DMS53 treated with DMSO at 0.1 percent for 48 hours (cell line): ENCODE data around the gene PCDHA13.
"Not testable (repeated sequence)": the region's sequence is repeated elsewhere in the genome, so short reads cannot be mapped to it uniquely, and the experiment has no call there.

Experiments used
- DNase-seq: peaks from one replicate; lab custom pipeline; 2025; ENCODE audit not compliant: unreplicated experiment; lab: John Stamatoyannopoulos, UW

PCDHA13 gene, protein sequence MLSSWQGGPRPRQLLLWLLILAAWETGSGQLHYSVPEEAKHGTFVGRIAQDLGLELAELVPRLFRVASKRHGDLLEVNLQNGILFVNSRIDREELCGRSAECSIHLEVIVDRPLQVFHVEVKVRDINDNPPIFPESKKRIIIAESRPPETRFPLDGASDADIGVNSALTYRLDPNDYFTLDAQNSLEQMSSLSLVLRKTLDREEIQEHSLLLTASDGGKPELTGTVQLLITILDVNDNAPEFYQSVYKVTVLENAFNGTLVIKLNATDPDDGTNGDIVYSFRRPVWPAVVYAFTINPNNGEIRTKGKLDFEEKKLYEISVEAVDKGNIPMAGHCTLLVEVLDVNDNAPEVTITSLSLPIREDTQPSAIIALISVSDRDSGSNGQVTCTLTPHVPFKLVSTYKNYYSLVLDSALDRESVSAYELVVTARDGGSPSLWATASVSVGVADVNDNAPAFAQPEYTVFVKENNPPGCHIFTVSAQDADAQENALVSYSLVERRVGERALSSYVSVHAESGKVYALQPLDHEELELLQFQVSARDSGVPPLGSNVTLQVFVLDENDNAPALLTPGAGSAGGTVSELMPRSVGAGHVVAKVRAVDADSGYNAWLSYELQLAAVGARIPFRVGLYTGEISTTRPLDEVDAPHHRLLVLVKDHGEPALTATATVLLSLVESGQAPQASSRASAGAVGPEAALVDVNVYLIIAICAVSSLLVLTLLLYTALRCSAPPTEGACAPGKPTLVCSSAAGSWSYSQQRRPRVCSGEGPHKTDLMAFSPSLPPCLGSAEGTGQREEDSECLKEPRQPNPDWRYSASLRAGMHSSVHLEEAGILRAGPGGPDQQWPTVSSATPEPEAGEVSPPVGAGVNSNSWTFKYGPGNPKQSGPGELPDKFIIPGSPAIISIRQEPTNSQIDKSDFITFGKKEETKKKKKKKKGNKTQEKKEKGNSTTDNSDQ

DNA sequence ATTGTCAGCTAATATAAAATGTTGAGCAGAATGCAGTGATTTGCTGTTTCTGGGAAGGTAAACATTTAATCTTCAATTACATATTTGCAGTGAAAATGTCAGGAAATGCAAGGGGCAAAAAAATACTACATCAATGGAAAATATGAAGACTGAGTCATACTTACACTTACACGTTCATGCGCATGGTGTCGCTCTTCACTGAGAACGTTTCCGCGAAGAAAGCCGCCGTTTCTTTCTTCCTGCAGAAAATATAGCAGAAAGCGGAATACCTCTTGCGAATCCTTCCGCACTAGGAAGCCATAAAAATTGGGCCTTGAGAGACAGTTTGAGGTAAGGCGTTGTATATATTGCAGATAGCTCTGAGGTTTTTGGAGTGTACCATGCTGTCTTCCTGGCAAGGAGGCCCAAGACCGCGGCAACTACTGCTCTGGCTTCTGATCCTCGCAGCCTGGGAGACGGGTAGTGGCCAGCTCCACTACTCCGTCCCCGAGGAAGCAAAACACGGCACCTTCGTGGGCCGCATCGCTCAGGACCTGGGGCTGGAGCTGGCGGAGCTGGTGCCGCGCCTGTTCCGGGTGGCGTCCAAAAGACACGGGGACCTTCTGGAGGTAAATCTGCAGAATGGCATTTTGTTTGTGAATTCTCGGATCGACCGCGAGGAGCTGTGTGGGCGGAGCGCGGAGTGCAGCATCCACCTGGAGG lies at the start of gene PCDHA13:
Gene PCDHA13, plus strand, starts transcription at position 236 of the 702 bp plus-strand sequence. Its CDS starts 145 bp downstream, at position 381.
- peak; percentile 72 for DNase-seq

DNA sequence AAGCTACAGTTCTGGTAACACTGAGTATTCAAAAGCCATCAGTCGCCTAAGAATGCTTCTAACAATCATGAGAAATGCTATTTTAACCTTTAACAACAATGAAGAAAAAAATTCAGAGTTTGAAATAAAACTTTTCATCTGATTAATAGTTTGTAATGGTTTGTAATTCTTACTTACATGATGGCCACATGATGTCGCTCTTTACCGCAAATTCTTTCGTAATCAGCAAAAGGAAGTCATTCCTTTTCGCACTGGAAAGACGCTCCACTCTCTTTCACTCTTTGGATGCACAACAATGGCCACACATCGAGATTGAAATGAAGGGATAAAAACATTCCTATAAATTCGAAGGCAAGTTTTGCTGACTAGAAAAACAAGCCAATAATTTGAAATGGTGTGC lies 47.9 kb upstream of the PCDHA13 start, which contains the start of gene PCDHA7:
Gene PCDHA7, plus strand, starts transcription at position 277 of the 400 bp plus-strand sequence. Its CDS starts 115 bp downstream, at position 392.
- DNase-seq = peak; percentile 39

DNA sequence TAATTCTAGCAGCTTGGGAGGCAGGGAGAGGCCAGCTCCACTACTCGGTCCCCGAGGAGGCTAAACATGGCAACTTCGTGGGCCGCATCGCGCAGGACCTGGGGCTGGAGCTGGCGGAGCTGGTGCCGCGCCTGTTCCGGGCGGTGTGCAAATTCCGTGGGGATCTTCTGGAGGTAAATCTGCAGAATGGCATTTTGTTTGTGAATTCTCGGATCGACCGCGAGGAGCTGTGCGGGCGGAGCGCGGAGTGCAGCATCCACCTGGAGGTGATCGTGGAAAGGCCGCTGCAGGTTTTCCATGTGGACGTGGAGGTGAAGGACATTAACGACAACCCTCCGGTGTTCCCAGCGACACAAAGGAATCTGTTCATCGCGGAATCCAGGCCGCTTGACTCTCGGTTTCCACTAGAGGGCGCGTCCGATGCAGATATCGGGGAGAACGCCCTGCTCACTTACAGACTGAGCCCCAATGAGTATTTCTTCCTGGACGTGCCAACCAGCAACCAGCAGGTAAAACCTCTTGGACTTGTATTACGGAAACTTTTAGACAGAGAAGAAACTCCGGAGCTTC lies 47.4 kb upstream of the PCDHA13 start:
- peak; percentile 22 for DNase-seq

DNA sequence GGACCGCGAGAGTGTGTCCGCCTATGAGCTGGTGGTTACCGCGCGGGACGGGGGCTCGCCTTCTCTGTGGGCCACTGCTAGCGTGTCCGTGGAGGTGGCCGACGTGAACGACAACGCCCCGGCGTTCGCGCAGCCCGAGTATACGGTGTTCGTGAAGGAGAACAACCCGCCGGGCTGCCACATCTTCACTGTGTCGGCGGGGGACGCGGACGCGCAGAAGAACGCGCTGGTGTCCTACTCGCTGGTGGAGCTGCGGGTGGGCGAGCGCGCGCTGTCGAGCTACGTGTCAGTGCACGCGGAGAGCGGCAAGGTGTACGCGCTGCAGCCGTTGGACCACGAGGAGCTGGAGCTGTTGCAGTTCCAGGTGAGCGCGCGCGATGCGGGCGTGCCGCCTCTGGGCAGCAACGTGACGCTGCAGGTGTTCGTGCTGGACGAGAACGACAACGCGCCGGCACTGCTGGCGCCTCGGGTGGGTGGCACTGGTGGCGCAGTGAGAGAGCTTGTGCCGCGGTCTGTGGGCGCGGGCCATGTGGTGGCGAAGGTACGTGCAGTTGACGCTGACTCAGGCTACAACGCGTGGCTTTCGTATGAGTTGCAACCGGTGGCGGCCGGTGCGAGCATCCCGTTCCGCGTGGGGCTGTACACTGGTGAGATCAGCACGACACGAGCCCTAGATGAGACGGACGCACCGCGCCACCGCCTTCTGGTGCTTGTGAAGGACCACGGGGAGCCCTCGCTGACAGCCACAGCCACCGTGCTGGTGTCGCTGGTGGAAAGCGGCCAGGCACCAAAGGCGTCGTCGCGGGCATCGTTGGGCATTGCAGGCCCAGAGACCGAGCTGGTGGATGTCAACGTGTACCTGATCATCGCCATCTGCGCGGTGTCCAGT lies 46.1 kb upstream of the PCDHA13 start:
- DNase-seq = no peak

DNA sequence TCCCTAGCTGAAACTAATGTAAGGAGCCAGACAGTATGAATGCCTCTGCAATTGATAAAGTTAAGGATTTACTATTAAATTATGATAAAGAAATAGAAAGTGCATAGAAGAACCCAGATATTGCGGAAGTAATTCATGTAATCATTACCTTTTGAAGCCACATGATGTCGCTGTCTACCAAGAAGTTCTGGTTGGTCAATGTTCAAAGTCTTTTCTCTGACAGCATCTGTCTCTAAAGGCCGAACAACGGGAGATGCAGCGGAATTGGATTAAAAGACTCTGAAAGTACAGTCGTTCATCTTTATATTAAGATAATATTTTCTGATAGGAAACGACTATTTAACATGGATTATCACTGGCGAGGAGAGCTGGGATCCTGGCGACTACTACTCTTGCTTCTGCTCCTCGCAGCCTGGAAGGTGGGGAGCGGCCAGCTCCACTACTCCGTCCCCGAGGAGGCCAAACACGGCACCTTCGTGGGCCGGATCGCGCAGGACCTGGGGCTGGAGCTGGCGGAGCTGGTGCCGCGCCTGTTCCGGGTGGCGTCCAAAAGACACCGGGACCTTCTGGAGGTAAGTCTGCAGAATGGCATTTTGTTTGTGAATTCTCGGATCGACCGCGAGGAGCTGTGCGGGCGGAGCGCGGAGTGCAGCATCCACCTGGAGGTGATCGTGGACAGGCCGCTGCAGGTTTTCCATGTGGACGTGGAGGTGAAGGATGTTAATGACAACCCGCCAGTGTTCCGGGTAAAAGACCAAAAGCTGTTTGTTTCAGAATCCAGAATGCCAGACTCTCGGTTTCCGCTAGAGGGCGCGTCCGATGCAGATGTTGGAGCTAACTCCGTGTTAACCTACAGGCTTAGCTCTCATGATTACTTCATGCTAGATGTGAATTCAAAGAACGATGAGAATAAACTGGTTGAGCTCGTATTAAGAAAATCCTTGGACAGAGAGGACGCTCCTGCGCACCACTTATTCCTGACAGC lies 40.7 kb upstream of the PCDHA13 start, which contains the start of gene PCDHA8:
Gene PCDHA8, plus strand, starts transcription at position 210 of the 985 bp plus-strand sequence. Its CDS starts 135 bp downstream, at position 345.
- DNase-seq = peak; percentile 70

DNA sequence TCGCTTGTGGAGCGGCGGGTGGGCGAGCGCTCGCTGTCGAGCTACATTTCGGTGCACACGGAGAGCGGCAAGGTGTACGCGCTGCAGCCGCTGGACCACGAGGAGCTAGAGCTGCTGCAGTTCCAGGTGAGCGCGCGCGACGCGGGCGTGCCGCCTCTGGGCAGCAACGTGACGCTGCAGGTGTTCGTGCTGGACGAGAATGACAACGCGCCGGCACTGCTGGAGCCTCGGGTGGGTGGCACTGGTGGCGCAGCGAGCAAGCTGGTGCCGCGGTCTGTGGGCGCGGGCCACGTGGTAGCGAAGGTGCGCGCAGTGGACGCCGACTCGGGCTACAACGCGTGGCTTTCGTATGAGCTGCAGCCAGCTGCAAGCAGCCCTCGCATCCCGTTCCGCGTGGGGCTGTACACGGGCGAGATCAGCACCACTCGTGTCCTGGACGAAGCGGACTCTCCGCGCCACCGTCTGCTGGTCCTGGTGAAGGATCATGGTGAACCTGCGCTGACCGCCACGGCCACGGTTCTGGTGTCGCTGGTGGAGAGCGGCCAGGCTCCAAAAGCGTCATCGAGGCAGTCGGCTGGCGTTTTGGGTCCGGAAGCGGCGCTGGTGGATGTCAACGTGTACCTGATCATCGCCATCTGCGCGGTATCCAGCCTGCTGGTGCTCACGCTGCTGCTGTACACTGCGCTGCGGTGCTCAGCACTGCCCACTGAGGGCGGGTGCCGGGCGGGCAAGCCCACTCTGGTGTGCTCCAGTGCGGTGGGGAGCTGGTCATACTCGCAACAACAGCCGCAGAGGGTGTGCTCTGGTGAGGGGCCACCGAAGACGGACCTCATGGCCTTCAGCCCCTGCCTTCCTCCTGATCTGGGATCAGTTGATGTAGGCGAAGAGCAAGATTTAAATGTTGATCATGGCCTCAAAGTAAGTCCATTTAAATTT lies 38.9 kb upstream of the PCDHA13 start:
- no peak for DNase-seq

DNA sequence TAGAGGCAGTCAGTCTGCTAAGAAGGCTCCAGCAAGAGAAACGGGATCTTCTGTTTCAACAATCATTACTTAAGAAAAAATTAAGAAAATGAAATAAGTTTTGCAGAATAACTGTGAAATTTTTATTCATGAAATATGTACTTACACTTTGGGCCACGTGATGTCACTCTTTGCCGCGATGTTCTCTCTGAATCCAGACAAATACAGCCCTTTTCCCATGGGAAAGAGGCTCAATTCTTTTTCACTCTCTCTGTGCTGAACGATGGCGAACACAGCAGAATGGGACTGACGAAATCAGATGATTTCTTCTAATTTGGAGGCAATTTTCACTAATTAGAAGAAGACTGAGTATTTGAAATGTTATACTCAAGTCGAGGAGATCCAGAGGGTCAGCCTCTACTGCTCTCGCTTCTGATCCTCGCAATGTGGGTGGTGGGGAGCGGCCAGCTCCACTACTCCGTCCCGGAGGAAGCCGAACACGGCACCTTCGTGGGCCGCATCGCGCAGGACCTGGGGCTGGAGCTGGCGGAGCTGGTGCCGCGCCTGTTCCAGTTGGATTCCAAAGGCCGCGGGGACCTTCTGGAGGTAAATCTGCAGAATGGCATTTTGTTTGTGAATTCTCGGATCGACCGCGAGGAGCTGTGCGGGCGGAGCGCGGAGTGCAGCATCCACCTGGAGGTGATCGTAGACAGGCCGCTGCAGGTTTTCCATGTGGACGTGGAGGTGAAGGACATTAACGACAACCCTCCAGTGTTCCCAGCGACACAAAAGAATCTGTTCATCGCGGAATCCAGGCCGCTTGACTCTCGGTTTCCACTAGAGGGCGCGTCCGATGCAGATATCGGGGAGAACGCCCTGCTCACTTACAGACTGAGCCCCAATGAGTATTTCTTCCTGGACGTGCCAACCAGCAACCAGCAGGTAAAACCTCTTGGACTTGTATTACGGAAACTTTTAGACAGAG lies 33.5 kb upstream of the PCDHA13 start, which contains the start of gene PCDHA9:
Gene PCDHA9, plus strand, starts transcription at position 244 of the 964 bp plus-strand sequence. Its CDS starts 114 bp downstream, at position 358.
- not testable (repeated sequence) for DNase-seq

DNA sequence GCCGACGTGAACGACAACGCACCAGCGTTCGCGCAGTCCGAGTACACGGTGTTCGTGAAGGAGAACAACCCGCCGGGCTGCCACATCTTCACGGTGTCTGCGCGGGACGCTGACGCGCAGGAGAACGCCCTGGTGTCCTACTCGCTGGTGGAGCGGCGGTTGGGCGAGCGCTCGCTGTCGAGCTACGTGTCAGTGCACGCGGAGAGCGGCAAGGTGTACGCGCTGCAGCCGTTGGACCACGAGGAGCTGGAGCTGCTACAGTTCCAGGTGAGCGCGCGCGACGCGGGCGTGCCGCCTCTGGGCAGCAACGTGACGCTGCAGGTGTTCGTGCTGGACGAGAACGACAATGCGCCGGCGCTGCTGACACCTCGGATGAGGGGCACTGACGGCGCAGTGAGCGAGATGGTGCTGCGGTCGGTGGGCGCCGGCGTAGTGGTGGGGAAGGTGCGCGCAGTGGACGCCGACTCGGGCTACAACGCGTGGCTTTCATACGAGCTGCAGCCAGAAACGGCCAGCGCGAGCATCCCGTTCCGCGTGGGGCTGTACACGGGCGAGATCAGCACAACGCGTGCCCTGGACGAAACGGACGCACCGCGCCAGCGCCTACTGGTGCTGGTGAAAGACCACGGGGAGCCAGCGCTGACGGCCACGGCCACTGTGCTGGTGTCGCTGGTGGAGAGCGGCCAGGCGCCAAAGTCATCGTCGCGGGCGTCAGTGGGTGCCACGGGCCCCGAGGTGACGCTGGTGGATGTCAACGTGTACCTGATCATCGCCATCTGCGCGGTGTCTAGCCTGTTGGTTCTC lies 31.9 kb upstream of the PCDHA13 start:
- DNase-seq = not testable (repeated sequence)

DNA sequence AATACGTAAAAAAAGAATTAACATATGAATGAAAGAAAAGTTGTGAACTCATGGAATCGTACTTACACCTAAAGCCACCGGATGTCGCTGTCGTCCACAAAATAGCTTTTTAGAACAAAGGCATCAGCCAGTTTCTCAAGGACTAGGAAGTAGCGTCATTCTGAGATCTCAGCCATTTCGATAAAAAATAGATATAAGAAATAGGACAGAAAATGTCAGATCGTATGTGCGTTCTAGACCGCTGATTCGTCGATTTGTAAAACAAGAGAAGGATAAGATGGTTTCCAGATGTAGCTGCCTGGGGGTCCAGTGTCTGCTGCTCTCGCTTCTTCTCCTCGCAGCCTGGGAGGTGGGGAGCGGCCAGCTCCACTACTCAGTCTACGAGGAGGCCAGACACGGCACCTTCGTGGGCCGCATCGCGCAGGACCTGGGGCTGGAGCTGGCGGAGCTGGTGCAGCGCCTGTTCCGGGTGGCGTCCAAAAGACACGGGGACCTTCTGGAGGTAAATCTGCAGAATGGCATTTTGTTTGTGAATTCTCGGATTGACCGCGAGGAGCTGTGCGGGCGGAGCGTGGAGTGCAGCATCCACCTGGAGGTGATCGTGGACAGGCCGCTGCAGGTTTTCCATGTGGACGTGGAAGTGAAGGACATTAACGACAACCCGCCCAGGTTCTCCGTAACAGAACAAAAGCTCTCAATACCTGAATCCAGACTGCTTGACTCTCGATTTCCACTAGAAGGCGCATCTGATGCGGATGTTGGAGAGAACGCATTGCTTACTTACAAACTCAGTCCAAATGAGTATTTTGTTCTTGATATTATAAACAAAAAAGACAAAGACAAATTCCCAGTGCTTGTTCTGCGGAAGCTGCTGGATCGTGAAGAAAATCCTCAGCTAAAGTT lies 25.9 kb upstream of the PCDHA13 start, which contains the start of gene PCDHA10:
Gene PCDHA10, plus strand, starts transcription at position 126 of the 903 bp plus-strand sequence. Its CDS starts 152 bp downstream, at position 278.
- peak; percentile 55 for DNase-seq

DNA sequence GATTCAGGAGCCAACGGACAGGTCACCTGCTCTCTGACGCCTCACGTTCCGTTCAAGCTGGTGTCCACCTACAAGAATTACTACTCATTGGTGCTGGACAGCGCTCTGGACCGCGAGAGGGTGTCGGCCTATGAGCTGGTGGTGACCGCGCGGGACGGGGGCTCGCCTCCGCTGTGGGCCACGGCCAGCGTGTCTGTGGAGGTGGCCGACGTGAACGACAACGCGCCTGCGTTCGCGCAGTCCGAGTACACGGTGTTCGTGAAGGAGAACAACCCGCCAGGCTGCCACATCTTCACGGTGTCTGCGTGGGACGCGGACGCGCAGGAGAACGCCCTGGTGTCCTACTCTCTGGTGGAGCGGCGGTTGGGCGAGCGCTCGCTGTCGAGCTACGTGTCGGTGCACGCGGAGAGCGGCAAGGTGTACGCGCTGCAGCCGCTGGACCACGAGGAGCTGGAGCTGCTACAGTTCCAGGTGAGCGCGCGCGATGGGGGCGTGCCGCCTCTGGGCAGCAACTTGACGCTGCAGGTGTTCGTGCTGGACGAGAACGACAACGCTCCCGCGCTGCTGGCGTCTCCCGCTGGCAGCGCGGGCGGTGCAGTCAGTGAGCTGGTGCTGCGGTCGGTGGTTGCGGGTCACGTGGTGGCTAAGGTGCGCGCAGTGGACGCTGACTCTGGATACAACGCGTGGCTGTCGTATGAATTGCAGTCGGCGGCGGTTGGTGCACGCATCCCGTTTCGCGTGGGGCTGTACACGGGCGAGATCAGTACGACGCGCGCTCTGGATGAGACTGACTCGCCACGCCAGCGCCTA lies 24.5 kb upstream of the PCDHA13 start:
- DNase-seq = no peak

DNA sequence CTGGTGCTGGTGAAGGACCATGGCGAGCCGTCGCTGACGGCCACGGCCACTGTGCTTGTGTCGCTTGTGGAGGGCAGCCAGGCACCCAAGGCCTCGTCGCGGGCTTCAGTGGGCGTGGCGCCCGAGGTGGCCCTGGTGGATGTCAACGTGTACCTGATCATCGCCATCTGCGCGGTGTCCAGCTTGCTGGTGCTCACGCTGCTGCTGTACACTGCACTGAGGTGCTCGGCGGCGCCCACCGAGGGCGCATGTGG lies 24.0 kb upstream of the PCDHA13 start:
- DNase-seq = no peak

DNA sequence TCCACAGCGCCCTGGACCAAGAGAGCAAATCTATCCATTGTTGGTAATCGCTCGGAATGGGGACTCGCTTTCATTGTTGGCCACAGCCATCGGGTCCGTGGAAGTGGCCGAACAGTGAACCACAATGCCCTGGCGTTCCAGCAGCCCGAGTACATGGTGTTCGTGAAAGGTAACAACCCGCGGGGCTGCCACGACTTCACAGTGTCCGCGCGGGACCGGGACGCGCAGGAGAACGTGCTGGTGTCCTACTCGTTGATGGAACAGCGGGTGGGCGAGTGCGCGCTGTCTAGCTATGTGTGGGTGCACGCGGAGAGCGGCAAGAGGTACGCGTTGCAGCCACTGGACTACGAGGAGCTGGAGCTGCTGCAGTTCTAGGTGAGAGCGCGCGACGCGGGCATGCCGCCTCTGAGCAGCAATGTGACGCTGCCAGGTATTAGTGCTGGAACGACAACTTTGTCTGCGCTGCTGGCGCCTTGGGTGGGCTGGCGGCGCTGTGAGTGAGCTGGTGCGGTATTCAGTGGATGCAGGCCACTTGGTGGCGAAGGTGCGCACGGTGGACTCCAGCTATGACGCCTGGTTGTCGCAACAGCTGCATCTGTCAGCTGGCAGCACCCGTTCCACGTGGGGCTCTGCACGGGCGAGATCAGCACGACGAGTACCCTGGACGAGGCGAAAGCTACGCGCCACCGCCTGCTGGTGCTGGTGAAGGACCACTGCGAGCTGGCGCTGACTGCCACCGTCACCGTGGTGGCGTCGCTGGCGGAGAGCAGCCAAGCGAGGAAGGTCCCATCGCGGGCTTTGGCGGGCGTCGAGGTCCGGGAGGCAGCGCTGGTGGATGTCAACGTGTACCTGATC lies 19.3 kb upstream of the PCDHA13 start:
- DNase-seq = no peak
